Left kidney (tissue), 2 donors: ENCODE measurements around the gene ZFP92. TPM values are rescaled to one million over a fixed set of nuclear protein-coding genes. Genes with fewer than 3 reads are reported as not detected.
"Not testable (repeated sequence)": the region's sequence is repeated elsewhere in the genome, so short reads cannot be mapped to it uniquely, and the experiment has no call there.

Experiments
- DNase-seq: peaks from one replicate; pipeline ENCODE4 v3.0.0-alpha.2; 2013
- polyA plus RNA-seq: library from polyadenylated mRNA; unstranded; fragments of 120-200 nt; gene quantifications from one replicate; pipeline ENCODE4 v1.2.1, GENCODE V29; 2013; ENCODE audit not compliant: insufficient read length

The ZFP92 gene
- polyA plus RNA-seq, 1 donor: 0.80 TPM

DNA sequence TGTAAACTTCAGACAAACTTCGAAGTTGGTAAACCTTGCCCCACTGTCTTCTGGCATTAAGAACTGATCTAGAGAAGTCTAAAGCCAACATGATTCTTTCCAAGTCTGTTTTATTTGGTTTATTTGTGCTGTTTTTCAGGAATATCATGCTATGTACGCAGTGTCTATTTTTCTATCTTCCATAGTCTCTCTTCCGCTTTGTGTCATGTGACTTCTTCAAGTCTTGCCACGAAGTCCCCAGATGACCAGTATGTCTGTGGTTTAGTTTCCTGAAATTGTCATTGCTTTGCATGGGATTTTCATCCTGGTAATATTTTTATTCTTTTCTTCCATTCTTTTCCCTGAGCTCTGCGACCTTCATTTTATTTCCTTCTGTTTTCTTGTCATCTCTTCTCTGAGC lies 25.2 kb upstream of the ZFP92 start:
- DNase-seq: no peak

DNA sequence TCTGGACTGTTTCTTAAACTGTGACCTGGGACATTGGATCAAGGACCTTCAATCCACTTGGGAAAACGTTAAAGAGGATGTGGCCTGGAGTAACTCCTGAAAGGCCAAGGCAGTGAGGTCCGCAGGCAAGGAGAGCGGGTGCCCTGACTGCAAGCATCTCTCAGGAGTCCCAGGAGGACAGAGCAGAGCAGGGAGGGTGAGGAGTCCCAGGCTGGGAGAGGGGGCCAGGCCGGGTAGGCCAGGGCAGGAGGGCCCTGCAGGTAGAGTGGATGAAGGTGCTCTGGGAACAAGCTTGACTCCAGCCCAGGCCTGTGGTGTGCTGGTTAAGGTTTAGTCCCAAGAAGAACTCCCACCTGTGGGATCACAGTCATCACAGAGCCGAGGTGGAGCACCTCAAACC lies 23.9 kb upstream of the ZFP92 start:
- no peak for DNase-seq

DNA sequence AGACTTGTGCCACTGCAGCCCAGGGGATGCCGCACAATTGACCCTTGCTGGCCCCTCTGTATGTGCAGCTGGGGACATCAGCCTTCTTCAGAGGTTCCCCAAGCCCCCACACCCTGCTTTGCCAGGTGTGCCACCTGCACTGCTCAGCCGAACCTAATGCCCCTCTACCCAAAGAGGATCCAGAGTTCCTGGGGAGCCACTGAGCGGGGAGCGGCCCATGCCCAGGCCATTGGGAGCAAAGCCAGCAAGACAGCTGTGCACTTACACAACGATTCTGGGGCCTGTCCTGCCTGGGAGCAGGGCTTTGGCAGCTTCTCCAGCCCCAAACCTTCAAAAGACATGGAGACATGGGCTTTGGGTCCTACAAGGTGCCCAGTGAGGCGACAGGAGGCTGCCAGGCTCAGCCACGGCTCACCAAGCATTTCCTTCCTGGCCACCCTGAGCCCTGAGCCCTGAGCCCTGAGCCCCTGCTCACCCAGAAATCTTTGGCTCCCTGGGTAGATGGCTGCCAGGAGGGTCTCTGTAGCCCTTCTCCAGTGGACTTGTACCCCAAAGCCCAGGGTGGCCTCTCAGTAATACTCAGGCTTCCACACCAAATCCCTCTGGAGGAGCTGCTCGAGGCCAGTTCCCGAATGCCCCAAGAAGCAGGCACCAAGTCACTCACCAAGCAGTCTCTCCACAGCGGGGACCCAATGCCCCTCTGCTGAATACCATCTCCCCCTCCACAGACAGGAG lies 23.1 kb upstream of the ZFP92 start:
- no peak for DNase-seq

DNA sequence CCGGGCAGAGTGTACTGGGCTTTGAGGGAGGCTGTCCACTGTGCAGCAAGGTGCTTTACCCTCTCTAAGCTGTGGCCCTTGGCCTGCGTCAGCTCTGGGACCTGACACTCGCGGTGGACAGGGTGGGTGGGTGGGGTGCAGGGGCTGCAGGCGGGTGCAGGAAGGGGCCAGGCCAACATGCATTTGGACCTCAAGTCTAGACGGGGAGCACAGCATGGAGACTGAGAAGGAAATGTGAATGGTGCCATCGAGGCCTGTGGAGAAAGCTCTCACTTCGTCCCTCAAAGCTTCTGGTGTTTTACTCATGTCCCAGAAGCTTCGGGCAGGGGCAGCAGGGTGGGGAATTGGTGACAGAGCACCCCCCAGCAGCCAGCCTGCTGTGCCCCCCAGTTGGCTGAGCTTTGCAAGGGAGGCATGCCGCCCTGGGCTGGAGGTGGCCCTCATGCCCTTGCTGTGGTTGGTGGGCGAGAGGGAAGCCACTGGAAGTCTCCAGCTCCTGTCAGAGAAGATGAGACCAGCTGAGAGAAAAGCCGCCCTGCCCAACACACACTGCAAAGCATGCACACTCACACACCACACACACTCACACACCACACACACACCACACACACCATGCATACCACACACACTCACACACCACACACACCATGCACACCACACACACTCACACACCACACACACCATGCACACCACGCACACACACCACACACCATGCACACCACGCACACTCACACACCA lies 22.4 kb upstream of the ZFP92 start:
- DNase-seq: no peak

DNA sequence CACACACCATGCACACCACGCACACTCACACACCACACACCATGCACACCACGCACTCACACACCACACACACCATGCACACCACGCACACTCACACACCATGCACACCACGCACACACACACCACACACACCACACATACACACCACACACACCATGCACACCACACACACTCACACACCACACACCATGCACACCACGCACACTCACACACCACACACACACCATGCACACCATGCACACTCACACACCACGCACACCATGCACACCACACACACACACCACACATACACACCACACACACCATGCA lies 21.9 kb upstream of the ZFP92 start:
- not testable (repeated sequence) for DNase-seq

DNA sequence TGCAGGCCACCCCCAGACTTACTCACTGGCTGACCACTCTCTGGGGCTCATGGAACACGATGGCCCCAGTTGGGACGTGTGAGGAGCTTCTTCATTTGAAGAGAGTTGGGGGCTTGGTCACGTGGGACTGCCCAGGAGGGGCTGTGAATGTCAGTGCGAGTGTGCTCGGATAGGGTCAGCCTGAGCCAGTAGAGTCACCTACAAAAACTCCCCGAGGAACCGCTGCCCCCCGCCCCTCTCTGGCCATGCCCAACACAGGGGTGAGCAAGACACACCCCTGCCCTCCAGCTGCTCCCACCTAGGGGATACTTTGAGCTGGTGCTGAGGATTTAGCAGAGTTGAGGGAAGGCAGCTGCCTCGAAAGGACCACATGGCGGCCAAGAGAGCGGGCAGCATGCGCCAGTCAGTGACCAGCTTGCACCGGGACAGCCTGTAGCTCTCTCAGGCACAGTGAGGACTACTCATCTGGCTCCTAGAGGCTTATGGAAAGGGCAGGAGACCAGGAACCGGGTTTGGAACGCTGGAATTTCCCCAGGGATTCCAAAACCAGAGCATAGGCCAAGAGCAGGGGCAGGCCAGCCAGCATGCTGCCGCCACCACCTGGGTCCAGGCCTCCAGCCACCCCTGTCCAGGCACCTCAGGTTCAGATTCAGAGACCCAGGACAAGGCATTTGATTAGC lies 18.5 kb upstream of the ZFP92 start:
- no peak for DNase-seq

DNA sequence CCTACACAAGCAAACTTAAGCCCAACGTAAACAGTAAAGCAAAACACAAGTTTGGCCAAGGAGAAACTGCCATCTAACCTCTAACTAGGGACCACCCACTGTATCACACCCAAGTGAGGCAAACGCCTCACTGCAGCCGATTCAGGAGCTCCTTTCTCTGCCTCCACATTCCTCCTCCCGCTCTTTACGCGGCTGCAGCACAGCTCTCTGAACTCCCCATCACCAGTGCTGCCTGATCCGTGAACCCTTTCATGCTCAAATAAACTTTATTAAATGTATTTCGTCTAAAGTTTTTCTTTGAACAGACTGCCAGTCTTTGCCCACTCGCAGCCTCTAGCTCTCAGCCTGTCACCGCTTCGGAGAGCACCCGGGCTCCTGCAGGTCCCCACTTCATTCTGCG lies 16.7 kb upstream of the ZFP92 start:
- DNase-seq: no peak

DNA sequence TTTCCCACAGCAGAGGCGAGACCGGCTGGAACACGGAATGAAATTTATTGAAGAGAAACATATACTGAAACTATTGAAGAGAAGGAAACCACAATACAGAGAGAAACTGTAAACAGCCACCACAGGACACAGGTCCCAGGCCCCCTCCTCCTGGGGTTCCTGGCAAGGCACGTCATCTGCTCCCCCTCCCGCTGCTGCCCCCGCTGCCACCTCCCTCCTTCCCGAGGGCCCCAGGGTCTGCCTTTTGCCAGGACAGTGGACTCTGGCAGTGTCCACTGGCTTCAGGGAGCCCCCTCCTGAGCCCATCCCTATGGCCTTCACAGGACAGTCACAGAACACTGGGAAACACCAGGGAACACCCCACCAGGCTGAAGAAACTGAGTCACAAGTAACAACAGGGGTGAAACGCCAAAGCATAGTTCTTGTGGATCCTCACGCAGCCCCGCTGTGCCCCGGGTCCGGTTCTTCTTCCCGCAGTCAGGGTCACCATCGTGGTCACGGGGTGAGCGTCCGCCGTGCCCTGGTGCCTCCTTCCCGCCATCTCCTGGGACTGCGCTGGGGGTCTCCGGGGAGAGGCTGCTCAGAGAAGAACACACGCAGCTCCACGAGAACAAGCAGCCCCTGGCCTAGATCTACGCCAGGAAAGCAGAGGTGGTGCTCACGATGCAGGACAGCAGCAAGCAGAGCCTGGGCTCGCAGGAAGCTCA lies 15.5 kb upstream of the ZFP92 start:
- DNase-seq: no peak

DNA sequence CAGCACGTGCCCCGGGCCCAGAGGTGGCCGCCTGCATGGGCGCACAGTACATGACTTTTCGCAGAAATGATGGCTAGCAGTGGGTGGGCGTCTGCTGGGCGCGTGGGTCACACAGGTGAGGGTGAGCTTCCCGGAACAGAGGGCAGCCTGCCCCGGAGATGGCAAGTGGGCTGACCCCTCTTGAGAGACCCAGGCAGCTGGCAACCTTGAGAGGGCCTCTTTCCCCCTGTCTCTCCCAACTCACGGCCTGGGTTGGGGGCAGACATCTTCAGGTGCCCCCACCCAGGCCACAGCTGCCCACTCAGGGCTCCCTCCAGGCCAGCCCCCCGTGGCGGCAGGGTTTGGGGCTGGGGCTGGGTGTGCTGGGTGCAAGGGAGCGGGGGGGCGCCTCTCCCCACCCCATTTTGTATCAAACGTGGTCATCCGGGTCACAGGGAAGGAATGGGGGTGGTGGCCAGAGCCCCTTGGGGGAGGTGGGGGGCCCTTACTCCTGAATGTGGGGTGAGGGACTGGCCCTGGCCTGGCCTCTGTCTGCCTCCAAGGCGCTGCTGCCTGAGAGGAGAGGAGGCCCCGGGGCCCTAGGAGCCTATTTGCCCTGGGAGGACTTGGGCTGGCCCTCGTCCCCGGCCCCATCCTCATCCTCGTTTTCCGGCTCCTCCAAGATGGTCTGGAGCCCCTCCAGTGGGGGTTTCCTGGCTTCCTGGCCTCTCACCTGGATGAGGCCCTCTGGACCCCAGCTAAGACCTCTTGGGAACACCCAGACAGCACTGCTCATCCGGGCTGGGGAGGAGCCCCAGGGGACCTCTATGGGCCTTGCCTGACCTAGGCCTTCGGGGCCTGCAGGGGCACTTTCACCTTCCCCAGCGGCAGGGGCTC lies 14.7 kb upstream of the ZFP92 start:
- no peak for DNase-seq

DNA sequence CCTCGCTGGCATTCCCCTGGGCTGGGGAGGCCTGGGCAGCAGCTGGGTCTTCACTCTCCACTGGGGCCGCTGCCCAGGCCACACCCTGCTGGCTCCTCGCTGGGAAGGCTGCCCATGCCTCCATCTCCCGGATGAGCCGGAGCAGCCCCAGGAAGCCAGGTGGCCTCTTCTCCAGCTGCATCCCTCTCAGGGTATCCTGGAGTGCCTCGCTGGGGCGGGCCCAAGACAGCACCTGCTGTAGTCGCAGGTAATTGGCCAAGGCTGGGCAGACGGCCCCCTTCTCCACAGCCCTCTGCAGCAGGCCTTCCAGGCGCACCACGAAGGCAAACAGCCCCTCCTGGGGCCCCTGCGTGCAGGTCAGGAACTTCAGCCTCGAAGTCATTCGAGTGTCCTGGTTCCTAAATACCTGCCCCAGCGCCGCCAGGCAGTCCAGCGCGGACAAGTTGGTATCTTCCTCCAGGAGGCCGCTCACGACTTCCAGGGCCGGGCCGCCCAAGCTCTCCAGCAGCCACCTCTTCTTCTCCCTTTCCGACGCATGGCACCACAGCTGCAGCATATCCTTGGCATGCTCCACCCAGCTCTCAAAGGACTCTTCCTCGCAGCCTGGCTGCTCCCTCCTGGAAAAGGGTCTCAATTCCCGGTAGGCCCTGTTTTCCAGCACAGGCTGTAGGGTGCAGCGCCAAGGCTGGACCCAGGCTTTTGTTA lies 13.9 kb upstream of the ZFP92 start:
- no peak for DNase-seq

DNA sequence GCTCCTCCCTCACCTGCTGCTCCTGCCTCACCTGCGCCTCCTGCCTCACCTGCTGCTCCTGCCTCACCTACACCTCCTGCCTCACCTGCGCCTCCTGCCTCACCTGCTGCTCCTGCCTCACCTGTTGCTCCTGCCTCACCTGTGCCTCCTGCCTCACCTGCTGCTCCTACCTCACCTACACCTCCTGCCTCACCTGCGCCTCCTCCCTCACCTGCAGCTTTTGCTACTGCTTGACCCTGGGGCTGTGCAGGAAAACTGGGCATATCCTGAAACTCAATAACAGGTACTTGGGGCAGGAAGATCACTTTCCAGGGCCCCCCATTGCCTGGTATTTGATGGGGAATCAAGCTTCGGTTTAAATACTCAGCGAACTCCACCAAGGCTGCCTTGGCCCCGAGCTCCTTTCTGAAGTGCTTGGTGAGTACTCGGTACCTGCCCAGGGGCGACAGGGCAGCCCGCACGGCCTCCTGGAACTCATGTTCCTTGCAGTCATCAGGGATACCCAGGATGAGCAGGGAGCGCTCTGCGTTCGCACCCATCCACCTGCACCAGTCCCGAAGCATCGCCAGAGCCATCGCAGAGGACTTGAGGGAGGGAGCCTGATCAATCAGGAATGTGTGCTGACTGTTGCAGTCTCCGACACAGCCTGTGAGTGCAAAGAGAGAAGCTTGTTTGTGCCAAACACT lies 12.9 kb upstream of the ZFP92 start:
- no peak for DNase-seq

DNA sequence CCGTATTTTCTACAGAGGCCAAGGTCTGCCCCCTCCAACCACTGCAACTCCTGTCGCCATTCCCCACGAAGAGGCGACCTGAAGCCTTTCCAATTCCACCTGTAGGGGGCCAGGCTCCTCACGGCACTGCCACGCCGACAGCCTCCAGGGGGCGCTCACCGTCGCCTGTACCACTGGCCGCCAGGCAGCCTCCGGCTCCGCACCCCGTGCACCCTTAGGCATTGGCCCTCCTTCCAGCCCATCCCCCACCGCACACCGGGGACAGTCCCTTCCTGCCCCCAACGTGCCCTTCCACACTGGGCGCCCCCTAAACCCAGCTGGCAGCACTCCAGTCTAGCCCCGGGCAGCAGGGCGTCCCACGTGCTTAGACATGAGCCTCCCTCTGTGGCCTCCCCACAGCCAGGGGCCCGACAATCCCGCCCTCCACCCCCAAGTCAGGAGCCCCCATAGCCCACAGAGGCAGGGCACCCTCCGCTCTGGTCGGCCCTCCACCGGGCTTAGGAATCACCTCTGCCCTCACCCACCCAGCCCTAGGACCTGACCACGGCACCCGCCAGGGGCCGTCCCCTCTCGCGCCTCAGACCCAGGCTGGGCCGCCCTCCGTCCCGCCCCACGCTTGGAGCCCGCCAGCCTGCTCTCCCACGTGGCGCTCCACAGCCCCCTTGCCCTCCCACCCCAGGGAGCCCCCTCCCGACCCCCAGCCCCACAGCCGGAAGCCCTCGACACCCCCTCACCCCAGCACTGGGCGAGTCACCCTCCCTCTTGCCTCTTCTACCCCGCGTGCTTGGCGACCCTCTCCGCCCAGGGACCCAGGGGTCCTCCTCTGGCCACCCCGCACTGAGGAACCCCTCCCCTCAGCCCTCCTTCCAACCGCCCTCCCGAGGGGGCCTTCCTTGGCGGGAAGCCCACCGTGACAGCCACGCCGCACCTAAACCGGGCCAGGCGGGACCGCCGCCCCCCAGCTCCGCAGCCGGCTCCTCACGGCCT lies 10.8 kb upstream of the ZFP92 start:
- DNase-seq: no peak

DNA sequence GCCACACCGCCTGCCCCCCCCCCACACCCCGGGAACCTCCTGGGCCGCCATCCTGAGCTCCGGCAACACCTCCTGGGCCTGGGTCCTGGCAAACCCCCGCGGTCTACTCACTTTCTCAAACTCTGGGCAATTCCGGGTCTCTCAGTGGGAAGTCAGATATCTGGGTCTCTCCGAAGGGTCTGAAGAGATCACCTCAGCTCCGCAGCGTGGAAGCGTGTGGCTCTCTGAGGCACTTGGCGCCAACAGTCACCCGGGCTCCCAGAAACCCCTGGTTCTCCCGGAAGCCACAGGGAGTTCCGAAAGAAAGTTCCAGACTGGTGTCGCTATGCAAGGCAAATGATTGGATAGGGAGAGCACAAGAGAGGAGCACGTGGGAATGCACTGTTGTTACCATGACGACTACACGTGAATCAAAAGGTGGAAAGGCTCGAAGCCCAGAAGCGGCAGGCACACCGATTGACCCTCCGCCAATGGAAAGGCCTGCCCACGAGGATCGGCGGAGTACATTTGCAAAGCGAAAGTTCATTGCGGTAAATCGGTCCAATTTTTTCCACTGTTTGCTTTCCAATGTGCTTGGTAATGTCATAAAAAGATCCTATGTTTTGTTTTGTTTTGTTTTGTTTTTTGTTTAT lies 10.0 kb upstream of the ZFP92 start, which contains the start of gene PNMA6E:
TSS of gene PNMA6E (minus strand) at position 218 of the 632 bp plus-strand sequence. CDS start 2,501 bp downstream, outside the sequence.
- no peak for DNase-seq

DNA sequence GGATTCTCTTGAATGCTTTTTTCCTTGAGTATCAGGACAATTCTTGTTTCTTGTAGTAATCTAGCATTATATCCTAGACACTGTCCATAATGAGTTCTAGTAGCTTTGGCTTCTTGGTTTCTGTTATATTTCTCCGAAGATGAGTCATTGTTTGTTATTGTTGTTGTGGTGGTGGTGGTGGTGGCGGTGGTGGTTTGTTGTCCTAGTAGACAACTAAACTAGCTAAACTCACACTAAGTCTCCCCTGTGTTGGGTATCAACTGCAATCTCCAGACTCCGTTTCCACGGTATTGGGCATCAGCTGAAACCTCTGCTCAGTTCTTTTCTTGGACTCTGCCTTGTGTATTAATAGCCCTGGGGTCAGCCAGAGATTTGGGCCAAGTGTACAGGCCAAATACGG lies 6.9 kb upstream of the ZFP92 start:
- not testable (repeated sequence) for DNase-seq

DNA sequence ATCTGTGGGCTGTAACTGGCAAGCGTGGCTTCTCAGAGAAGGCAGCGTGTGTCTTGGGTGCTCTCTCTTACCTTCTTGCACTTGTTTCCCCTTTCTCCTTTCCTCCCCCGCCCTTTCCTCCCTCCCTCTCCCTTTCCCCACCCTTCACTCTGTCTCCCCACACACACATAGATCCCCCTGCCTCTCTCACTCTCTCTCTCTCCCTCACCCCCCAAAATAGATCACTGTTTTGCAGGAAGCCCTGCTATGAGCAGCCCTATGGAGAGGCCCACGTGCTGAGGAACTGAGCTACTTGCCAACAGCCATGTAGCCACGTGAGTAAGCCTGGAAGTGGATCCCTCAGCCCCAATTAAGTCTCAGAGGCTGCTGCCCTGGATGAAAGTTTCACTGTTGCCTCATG lies 5.8 kb upstream of the ZFP92 start:
- no peak for DNase-seq

DNA sequence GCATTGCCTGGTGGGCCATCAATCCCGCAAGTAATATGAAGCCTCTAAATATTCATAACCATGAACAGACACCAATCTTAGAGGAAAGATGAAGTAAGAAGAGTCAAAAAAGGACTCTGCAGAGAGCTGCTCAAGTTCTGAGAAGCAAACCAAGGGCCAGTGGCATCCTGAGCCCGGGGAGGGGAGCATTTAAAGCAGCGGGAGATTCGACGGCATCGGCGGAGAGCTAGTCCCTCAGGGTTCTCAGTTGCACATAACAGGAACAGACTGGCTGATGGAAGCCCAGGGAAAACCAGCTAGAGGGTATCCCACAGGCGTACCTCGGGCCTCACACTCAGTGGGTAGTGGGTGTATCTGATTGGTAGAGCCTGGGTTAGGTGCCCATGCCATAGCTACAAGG lies 5.3 kb upstream of the ZFP92 start:
- DNase-seq: no peak

DNA sequence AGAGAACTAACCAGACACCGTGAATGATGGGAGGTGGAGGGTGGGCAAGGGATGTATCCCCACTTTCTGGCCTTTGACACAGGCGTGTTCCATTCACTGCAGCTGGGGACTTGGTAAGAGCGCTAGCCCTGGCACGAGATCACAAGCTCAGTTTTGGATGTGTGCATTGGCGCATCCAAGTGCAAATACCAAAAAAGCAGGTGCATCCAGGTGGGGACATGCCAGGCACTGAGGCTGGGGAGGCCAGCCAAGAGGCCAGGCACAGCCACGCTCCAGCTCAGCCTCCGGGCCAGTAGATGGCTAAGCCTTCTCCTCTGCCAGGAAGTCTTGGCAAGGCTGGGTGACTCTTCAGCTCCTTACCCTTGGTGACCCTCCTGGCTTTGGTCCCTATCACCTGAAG lies 4.4 kb upstream of the ZFP92 start:
- no peak for DNase-seq

DNA sequence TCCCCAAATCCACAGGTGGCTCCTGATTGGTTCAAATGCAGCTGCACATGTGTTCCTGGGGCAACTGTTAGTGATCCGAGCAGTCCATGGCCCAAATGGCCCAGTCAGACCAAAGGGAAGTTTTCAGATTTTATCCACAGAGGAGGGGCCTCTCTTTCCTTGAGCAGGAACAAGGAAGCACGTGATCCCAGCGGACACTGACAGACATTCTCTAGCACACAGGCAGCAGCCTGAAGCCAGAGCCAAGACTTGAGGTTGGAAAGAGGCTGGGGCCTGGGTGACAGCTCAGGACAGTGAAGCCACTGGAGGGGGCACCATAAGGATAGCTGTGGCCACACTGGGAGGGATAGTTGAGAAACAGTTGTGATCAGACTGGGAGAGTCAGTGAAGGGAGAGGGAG lies 3.5 kb upstream of the ZFP92 start:
- DNase-seq: no peak
